NCI-H82 treated with DMSO at 0.1 percent for 48 hours (cell line): ENCODE results near the gene ANXA2R.
A peak's percentile ranks its signal among the peaks of the same experiment; 100 is the strongest.
"Not testable (repeated sequence)": the region's sequence is repeated elsewhere in the genome, so short reads cannot be mapped to it uniquely, and the experiment has no call there.

Experiments
- DNase-seq: peaks from one replicate; lab custom pipeline; 2025; ENCODE audit not compliant: unreplicated experiment; lab: John Stamatoyannopoulos, UW

The ANXA2R gene

GRCh38 chr5:43036409-43036808 is 3.7 kb downstream of the ANXA2R start:
- DNase-seq: no peak

GRCh38 chr5:43034591-43034968 is 5.5 kb downstream of the ANXA2R start:
- DNase-seq: no peak

- no peak for DNase-seq
Observed at GRCh38 chr5:43033841-43034590, 6.1 kb downstream of the ANXA2R start.

- no peak for DNase-seq
Observed at GRCh38 chr5:43027054-43027785, 12.9 kb downstream of the ANXA2R start.

- DNase-seq: not testable (repeated sequence)
Observed at GRCh38 chr5:43025184-43025950, 14.8 kb downstream of the ANXA2R start.

- no peak for DNase-seq
Observed at GRCh38 chr5:43024217-43024616, 15.9 kb downstream of the ANXA2R start.

GRCh38 chr5:43021151-43021550 is 19.0 kb downstream of the ANXA2R start:
- no peak for DNase-seq

GRCh38 chr5:43020399-43020746 is 19.7 kb downstream of the ANXA2R start:
- DNase-seq: no peak

- DNase-seq: peak; percentile 58
Observed at GRCh38 chr5:43019614-43020398, 20.3 kb downstream of the ANXA2R start.

- DNase-seq: no peak
Observed at GRCh38 chr5:43019291-43019613, 20.9 kb downstream of the ANXA2R start.

- DNase-seq: no peak
Observed at GRCh38 chr5:43017428-43017815, 22.7 kb downstream of the ANXA2R start.

GRCh38 chr5:43016217-43016779 is 23.8 kb downstream of the ANXA2R start:
- DNase-seq: no peak

- no peak for DNase-seq
Observed at GRCh38 chr5:43014522-43014921, 25.6 kb downstream of the ANXA2R start.

- no peak for DNase-seq
Observed at GRCh38 chr5:43010935-43011315, 29.2 kb downstream of the ANXA2R start.

GRCh38 chr5:43008363-43009153 is 31.6 kb downstream of the ANXA2R start:
- DNase-seq: peak; percentile 32

- DNase-seq: peak; percentile 69
Observed at GRCh38 chr5:43007911-43008362, 32.2 kb downstream of the ANXA2R start.

GRCh38 chr5:43007246-43007910 is 32.7 kb downstream of the ANXA2R start:
- peak; percentile 69 for DNase-seq

- DNase-seq: no peak
Observed at GRCh38 chr5:43006424-43007202, 33.5 kb downstream of the ANXA2R start.

- no peak for DNase-seq
Observed at GRCh38 chr5:43005031-43005430, 35.1 kb downstream of the ANXA2R start.
